ENCODE results near the gene GPR82. TPM values are rescaled to one million over a fixed set of nuclear protein-coding genes. Genes with fewer than 3 reads are reported as not detected.

The GPR82 gene
- total RNA-seq: not detected in 2 replicates

GRCh38 chrX:41723826-41724225 is at the start of gene GPR82:
TSS of gene GPR82 (plus strand) at chrX:41724181. CDS start at chrX:41727027, 2,846 bp downstream.

GRCh38 chrX:41688835-41689234 is 35.1 kb upstream of the GPR82 start, which contains the start of gene GPR34:
TSS of gene GPR34 (plus strand) at chrX:41688973. CDS start at chrX:41695634, 6,661 bp downstream.

Small RNA genes within 50 kb of the gene (small RNA-seq; reads per million reads assigned to genes)
- not detected for gene RN7SL144P

Other genes with a start within 250 kb of the GPR82 start
- gene GPR34, start 35.2 kb upstream of the GPR82 start, total RNA-seq: not detected in 2 replicates
- gene CASK, start 199.4 kb downstream of the GPR82 start, total RNA-seq: 24.9 and 35.4 TPM in 2 replicates

Data from hair follicle dermal papilla cell (primary cell).